Iris pigment epithelial cell (primary cell): ENCODE data around the gene PGAP3.
A peak's percentile ranks its signal among the peaks of the same experiment; 100 is the strongest.

Experiments
- DNase-seq: peaks from one replicate; pipeline ENCODE4 v3.0.0-alpha.2; 2011; ENCODE audit warnings: low read depth

The PGAP3 gene

DNA sequence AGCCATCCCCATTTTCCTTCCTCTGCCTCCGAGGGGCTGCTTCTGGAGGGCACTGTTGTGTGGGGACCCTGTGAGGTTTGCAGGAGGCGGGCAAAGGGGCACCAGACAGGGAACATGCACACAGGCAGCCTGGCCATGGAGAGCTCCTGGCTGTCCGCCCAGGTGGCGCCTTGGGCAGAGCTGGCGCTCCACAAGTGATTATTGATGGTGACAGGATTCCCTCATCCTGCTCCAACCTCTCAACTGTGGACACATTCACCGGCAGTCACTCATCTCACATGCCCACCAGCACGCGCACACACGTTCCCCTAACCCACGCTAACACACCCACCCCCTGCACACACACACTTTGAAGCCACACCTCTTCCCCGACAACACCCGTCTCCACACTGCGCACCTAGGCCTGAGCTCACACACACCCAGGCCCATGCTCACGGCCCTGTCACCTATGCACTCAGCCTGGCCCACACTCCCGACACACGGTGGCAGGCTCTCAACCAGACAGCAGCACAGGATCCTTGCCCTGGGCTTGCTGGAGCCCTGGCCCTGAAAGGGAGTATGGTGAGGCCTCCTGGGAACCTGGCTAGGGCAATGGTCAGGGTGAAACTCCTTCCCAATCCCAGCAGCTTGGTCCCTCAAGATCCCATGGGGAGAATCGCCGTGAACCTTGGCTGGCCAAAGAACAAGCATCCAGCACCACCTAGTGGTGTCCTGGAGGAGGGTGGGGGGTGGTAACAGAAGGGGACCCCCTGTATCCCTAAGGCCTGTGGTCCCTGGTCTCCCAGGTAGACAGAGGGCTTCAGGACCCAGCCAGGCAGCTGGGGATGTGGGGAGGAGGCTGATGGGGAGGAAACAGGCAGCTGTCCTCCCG, 16.0 kb downstream of the PGAP3 start:
- peak; percentile 30 for DNase-seq

DNA sequence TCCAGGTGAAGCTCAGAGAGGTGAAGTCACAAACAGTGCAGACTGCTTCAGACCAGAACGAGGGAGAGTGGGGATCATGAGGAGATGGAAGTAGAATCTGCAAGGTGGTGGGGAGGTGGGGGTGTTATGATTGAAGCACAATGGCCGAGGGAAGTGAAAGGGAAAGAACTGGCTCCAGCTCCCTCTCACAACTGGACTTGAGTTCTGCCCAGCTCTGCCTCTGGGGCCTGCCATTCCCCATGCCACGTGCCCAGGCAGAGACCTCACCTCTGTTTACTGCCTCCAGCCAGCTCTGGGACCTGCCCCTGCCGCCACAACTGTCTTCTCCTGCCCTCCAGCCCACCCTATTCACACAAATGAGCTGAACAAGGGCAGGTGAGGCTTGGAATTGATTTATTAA, 17.1 kb downstream of the PGAP3 start:
- DNase-seq, result no peak

DNA sequence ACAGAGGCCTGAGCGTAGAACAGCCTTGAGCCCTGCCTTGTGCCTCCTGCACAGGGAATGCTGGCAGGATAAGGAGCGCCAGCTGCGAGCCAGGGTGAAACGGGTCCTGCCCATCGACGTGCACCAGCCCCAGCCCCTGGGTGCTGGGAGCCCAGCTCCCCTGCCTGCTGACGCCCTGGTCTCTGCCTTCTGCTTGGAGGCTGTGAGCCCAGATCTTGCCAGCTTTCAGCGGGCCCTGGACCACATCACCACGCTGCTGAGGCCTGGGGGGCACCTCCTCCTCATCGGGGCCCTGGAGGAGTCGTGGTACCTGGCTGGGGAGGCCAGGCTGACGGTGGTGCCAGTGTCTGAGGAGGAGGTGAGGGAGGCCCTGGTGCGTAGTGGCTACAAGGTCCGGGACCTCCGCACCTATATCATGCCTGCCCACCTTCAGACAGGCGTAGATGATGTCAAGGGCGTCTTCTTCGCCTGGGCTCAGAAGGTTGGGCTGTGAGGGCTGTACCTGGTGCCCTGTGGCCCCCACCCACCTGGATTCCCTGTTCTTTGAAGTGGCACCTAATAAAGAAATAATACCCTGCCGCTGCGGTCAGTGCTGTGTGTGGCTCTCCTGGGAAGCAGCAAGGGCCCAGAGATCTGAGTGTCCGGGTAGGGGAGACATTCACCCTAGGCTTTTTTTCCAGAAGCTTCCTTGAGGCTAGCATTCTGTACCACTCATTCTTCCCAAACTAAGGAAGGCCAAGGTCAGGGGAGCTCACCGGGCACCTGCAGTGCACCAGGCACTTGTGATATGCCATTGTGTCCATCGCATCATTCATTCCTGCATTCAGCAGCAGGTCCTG, 17.7 kb downstream of the PGAP3 start:
- DNase-seq, result no peak

DNA sequence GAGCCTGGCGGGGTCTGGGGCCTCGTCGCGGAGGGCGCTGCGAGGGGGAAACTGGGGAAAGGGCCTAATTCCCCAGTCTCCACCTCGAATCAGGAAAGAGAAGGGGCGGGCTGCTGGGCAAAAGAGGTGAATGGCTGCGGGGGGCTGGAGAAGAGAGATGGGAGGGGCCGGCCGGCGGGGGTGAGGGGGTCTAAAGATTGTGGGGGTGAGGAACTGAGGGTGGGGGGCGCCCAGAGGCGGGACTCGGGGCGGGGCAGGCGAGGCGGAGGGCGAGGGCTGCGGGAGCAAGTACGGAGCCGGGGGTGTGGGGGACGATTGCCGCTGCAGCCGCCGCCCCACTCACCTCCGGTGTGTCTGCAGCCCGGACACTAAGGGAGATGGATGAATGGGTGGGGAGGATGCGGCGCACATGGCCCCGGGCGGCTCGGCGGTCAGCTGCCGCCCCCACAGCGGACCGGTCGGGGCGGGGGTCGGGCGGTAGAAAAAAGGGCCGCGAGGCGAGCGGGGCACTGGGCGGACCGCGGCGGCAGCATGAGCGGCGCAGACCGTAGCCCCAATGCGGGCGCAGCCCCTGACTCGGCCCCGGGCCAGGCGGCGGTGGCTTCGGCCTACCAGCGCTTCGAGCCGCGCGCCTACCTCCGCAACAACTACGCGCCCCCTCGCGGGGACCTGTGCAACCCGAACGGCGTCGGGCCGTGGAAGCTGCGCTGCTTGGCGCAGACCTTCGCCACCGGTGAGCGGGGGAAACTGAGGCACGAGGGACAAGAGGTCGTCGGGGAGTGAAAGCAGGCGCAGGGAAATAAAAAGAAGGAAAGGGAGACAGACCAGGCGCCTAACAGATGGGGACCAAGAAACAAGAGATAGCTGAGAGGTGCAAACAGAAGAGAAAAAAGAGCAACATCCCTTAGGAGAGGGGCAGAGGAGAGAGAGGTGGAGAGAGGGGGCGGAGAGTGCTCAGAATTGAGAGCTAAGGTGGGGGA, 19.6 kb downstream of the PGAP3 start, which contains the start of gene PNMT:
PNMT (plus strand) TSS at position 509 of the 980 bp plus-strand sequence; CDS start at position 532, 23 bp downstream.
- DNase-seq, result peak; percentile 53

DNA sequence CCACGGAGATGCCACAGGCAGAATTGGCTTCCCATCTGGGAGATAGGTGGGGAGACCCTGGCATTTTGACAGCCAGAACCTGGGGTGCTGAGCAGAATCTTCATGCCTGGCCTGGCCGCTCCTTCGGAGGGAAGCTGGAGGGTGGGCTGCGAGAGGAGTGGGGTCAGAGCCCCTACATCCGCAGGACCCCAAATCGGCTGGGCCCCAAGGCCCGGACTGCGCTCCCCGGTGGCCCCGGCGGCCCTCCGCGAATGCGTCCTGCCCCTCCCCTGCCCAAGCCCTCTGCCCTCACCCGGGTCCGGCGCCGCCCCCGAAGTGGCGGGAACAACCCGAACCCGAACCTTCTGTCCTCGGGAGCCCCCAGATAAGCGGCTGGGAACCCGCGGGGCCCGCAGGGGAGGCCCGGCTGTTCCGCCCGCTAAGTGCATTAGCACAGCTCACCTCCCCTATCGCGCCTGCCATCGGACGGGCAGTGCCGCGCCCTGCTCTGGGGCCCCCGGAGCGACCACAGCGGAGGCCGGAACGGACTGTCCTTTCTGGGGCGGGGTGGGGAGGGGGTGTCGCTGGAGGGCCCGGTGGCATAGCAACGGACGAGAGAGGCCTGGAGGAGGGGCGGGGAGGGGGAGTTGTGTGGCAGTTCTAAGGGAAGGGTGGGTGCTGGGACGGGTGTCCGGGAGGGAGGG, 20.5 kb downstream of the PGAP3 start:
- DNase-seq, result no peak

DNA sequence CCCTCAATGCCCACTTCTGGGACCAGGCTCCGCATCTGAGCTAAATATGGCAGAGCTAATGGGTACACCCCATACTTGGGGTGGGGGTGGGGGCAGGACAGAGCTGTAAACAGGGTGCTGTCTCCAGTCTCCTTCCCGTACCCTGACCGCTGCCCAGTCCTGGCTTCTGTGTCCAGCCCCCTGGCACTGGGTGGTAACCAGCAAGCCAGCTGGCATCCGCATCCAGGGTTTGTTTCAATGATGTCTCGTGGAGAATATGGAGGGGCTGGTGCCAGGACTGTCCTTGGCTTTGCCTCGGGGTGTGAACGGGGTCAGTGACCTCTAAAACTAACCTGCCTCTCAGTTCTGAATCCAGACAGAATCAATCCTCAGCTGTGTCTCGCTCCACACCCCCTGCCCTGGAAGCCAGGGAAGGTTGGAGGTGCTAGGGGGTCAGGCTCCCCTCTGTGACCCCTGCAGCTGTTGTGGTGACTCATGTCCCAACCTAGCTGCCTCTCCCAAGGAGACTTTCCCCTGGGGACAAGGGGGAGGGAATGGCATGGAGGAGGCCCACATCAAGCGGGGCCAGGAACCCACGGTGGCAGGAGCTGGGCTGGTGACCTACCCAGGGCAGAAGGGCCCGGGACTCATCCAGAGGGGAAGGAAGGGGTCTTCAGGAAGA, 21.1 kb downstream of the PGAP3 start:
- no peak for DNase-seq

DNA sequence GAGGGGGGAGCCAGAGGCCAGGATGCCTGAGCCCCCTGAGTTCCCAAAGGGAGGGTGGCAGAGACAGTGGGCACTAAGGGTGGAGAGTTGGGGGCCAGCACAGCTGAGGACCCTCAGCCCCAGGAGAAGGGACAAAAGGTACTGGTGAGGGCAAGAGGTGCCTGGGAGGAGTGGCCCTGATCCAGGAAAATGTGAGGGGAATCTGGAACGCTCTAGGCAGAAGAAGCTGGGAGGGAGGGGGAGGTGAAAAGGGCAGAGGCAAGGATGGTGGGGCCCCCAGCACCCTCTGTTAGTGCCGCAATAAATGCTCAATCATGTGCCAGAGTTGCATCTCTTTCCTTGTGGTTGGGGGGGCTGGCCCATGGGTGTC, 21.6 kb downstream of the PGAP3 start:
- DNase-seq, result no peak

DNA sequence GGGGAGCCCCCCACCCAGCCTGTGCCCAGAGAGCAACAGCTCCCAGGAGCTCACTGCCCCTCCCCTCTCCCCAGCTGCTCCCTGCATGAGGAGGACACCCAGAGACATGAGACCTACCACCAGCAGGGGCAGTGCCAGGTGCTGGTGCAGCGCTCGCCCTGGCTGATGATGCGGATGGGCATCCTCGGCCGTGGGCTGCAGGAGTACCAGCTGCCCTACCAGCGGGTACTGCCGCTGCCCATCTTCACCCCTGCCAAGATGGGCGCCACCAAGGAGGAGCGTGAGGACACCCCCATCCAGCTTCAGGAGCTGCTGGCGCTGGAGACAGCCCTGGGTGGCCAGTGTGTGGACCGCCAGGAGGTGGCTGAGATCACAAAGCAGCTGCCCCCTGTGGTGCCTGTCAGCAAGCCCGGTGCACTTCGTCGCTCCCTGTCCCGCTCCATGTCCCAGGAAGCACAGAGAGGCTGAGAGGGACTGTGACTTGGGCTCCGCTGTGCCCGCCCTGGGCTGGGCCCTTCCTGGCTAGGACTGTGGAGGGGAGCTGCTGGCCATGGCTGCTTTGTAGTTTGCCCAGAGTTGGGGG, 22.1 kb downstream of the PGAP3 start:
- no peak for DNase-seq

DNA sequence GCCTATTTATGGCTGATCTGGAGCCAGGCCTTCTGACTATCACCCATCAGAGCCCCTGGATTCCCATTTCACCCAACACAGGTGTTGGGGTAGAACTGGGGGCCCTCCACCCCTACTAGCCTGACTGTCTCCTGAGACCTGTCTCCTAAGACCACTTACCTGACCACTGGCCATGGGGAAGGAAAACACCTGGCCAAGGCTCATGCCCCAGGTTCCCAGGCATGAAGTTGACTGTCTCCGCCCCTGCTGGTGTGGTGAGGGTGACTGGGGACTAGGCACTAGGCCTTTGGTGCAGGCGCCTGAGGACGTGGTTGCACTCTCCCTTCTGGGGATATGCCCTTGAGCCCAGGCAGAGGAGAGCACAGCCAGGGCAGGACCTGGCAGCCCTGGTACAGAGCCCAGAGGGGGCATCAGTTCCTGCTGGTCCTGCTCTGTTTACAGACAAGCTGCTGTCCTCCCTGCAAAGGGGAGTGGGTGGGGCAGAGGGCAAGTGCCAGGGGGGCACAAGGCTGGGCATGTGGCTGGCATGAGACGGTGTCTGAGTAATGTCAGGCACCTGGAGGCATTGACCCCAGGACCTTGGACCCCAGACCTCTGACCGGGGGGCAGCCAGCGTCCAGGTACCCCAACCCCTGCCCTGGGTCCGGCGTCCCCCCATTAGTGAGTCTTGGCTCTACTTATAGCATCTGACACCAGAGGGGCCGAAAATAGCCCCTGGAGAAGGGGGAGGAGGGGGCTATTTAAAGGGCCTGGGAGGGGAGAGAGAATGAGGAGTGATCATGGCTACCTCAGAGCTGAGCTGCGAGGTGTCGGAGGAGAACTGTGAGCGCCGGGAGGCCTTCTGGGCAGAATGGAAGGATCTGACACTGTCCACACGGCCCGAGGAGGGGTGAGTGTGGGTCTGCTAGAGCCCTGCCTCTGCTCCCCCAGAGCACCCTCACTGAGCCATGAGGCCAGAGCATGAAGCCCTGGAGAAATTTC, 23.0 kb downstream of the PGAP3 start, which contains the start of gene TCAP:
TCAP (plus strand) TSS at position 769 of the 981 bp plus-strand sequence; CDS start at position 780, 11 bp downstream.
- DNase-seq, result no peak

DNA sequence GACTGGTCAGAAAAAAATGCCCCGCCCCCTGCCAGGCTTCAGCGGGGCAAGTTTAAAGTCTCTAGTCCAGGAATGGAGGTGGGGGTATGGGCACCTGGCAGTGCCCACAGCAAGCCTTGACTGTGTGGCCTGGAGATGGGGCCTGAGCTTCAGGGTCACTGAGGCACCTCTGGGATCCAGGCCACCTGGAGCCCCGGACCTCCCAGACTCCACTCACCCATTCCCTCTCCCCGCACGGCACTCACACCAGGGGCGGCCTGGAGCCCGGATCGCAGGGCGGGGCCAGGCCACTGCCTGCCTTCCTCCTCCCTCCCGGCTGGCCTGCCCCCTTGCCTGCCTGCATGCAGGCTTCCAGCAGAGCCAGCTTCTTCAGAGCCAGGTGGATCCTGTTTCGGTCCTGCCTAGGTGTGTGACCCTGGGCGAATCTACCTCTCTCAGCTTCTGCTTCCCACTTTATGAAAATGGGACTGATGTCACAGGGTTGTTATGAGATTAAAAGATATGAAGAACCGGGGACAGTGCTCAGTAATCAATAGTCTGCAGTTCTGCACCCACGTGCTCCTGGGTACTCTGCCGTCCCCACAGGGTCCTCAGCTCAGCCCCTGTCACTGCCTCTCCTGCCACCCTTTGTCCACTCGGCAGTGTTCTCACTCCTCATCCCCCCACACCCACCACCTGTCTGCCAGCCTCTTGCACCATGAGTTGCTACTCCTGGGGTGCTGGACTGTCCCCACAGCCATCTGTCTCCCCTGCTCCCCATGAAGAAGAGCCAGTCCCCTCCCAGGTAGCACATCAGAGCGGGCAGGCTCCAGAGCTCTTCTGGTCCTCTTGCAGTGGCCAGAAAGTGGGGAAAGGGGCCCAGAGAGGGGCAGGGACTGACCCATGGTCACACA, 23.9 kb downstream of the PGAP3 start:
- peak; percentile 25 for DNase-seq

DNA sequence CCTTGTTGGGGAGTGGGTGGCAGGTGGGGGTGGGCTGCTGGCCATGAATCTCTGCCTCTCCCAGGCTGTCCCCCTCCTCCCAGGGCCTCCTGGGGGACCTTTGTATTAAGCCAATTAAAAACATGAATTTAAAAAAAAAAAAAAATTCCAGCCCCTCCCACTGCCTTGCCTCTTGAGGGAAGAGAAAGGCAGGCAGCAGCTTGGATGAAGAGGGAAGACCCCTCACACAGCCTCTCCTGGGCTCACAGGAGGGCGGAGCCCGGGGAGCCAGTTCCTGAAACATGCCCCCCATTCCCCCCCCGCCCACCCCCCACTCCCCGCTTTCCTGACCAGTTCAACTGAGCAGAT, 24.5 kb downstream of the PGAP3 start:
- no peak for DNase-seq

DNA sequence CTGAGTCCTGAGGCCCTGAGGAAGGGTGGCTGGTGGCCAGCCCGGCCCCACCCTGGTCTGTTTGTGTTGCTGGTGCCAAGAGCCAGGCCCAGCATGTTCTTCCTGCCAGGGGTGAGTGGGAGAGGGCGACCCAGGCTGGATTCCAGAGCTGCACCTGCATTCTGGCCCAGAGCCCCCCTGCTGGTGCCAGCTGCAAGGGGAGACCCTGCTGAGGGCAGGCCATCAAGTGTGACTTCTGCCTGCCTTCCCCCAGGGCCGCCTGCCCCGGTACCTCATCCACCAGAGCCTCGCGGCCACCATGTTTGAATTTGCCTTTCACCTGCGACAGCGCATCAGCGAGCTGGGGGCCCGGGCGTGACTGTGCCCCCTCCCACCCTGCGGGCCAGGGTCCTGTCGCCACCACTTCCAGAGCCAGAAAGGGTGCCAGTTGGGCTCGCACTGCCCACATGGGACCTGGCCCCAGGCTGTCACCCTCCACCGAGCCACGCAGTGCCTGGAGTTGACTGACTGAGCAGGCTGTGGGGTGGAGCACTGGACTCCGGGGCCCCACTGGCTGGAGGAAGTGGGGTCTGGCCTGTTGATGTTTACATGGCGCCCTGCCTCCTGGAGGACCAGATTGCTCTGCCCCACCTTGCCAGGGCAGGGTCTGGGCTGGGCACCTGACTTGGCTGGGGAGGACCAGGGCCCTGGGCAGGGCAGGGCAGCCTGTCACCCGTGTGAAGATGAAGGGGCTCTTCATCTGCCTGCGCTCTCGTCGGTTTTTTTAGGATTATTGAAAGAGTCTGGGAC, 25.1 kb downstream of the PGAP3 start:
- DNase-seq, result no peak

DNA sequence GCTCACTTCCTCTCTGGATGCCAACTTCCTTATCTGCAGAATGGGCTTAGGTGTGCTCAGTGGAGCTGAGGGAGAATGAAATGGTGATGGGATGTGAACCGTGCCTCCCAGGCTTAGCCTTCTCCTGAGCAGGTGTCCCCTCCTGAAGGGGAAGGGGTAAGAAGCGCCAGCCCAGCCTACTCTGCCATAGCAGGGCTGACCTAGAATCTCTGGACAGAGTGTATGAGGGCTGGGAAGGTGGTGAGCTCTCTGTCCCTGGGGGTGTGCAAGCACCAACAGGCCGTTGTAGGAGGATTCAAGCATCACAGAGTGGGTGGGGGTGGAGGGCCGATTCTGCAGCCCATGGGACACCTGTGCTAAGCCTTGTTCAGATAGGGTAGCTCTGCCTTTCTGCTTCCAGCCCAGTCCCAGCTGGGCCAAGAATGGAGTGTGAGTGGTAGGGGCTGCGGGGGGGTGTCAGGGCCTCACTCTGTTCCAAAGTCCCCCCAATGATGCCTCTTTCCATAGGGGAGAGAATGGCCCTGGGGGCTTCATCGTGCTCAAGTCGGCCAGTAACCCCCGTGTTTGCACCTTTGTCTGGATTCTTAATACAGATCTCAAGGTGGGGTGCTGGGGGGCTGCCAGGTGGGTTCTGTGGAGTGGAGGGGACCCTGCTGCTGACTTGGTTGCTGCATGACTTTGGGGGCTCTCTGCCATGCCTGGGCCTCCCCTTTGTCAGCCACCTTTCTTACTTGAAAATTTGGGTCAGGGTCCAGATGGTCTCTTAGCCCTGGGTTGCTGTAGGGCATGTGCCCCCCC, 25.9 kb downstream of the PGAP3 start:
- no peak for DNase-seq

DNA sequence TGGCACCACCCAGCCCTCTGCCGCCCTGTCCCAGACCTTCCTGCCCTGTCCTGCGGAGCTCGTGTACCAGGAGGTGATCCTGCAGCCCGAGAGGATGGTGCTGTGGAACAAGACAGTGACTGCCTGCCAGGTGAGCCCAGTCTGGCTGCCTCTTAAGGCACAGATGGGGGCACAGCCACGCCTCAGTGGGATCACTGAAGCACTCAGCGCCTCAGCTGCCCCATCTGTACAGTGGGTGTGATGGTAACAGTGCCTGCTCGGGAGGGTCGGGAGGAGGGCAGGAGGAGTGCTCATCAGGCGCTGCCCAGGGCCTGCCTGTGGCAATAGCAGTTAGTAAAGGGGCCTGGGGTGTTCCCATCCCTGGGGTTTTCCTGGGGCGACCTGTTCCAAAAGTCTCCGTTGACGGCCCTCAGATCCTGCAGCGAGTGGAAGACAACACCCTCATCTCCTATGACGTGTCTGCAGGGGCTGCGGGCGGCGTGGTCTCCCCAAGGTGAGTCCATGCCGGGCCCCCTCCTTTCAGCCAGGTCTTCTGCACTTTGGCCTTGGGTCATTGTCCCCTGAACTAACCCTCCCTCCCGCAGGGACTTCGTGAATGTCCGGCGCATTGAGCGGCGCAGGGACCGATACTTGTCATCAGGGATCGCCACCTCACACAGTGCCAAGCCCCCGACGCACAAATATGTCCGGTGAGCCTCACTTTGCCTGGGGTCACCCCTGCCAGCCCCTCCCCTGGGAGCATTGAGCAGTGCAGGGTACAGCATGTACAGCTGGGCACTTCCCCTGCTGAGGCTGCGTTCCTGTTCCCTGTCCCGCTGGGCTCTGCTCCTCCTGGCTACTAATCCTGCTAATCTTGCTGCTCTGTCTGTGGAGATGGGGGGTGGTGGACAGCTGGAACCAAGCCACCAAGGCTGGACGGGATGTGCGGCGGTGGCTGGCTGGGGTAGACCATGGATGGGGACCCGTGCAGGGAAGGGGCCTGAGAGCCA, 27.2 kb downstream of the PGAP3 start:
- peak; percentile 22 for DNase-seq

DNA sequence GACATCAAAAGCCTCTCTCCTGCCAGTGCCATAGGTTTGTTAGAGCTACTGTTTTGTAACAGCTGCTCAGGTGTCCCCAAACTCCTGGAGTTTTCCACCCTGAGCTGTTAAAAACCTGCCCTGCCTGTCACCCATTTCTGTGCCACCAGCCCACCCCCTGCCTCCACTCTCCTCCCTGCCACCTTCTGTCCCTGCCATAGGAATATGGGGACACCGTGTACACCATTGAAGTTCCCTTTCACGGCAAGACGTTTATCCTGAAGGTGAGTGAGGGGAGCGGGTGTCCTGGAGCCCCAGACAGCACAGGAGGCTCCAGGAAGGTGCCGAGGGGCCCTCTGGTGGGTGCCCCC, 27.9 kb downstream of the PGAP3 start:
- no peak for DNase-seq
